CD14-positive monocyte (primary cell): ENCODE measurements around the gene NFXL1. TPM values are rescaled to one million over a fixed set of nuclear protein-coding genes. Genes with fewer than 3 reads are reported as not detected.

ENCODE experiments used
- DNase-seq, 3 donors: peaks; one replicate each; pipeline ENCODE4 v3.0.0-alpha.2; 2011 to 2022
- H2AFZ ChIP-seq: 2 replicates; pipeline ENCODE4 v1.6.0; 2012; ENCODE audit warnings: mild to moderate bottlenecking, low read depth, low read length, inconsistent platforms; ENCODE audit not compliant: insufficient read depth, poor library complexity, severe bottlenecking
- H3K27ac ChIP-seq, 2 donors: 1 replicate in 1 of 2; 2 replicates in 1 of 2; pipeline ENCODE4 v1.5.1; 2012 to 2013; ENCODE audit warnings: low read length in 2 of 2, control low read depth in 1 of 2, inconsistent platforms in 1 of 2, low read depth in 1 of 2, mild to moderate bottlenecking in 1 of 2
- H3K27me3 ChIP-seq, 2 donors: one replicate each; pipeline versions ENCODE4 v1.6.0 to v1.6.1; 2011 to 2013; ENCODE audit warnings: low read length in 2 of 2; ENCODE audit not compliant: control insufficient read depth in 2 of 2, insufficient read depth in 2 of 2
- H3K36me3 ChIP-seq, 2 donors: replicated peaks in 1 of 2; 1 replicate in 1 of 2; 2 replicates in 1 of 2; pipeline versions ENCODE4 v1.5.1 to v1.6.1; 2012 to 2013; ENCODE audit warnings: low read length in 2 of 2, control low read depth in 1 of 2, inconsistent platforms in 1 of 2, mild to moderate bottlenecking in 1 of 2; ENCODE audit not compliant: insufficient read depth in 2 of 2, control insufficient read depth in 1 of 2
- H3K4me1 ChIP-seq, 2 donors: 1 replicate in 1 of 2; 2 replicates in 1 of 2; pipeline versions ENCODE4 v1.5.1 to v1.6.1; 2012 to 2013; ENCODE audit warnings: low read length in 2 of 2, control low read depth in 1 of 2, inconsistent platforms in 1 of 2, mild to moderate bottlenecking in 1 of 2, moderate library complexity in 1 of 2; ENCODE audit not compliant: insufficient read depth in 2 of 2, control insufficient read depth in 1 of 2
- H3K4me2 ChIP-seq: replicated peaks from 2 replicates; pipeline ENCODE3; 2012; ENCODE audit warnings: low read length, moderate library complexity, mild to moderate bottlenecking; ENCODE audit not compliant: poor library complexity, severe bottlenecking; ENCODE audit errors: extremely low read depth
- H3K4me3 ChIP-seq, 3 experiments: fragments of 200-600 bp in 1 of 3; sonication (generic) in 1 of 3; replicated peaks in 1 of 3; 1 replicate in 2 of 3; 2 replicates in 1 of 3; pipeline ENCODE4 v1.5.1; 2011 to 2013; ENCODE audit warnings: low read length in 3 of 3, mild to moderate bottlenecking in 3 of 3, control low read depth in 2 of 3, low read depth in 2 of 3, inconsistent platforms in 1 of 3, moderate library complexity in 1 of 3
- H3K79me2 ChIP-seq: 2 replicates; pipeline ENCODE4 v1.6.0; 2012; ENCODE audit warnings: mild to moderate bottlenecking, control low read depth, inconsistent platforms, low read length, moderate library complexity; ENCODE audit not compliant: insufficient read depth
- H3K9ac ChIP-seq: 2 replicates; pipeline ENCODE4 v1.6.0; 2017; ENCODE audit warnings: low read length, mild to moderate bottlenecking; ENCODE audit not compliant: insufficient read depth, poor library complexity, severe bottlenecking
- H3K9me3 ChIP-seq, 2 donors: replicated peaks in 1 of 2; 1 replicate in 1 of 2; 2 replicates in 1 of 2; pipeline versions ENCODE4 v1.5.1 to v1.6.1; 2012 to 2013; ENCODE audit warnings: low read length in 2 of 2, control low read depth in 1 of 2; ENCODE audit not compliant: control insufficient read depth in 1 of 2, insufficient read depth in 1 of 2
- H4K20me1 ChIP-seq: 2 replicates; pipeline ENCODE4 v1.6.0; 2012; ENCODE audit warnings: mild to moderate bottlenecking, low read length, control low read depth, moderate library complexity; ENCODE audit not compliant: insufficient read depth
- H3K27ac Mint-ChIP-seq, 7 donors: one replicate each; pipeline ENCODE4 v1.8.0; 2020; ENCODE audit warnings: mild to moderate bottlenecking in 7 of 7, mixed read lengths in 7 of 7, moderate library complexity in 6 of 7, inconsistent platforms in 2 of 7
- H3K27me3 Mint-ChIP-seq, 3 donors: one replicate each; pipeline ENCODE4 v1.8.0; 2021 to 2022; ENCODE audit warnings: low read depth in 3 of 3, mild to moderate bottlenecking in 3 of 3, mixed read lengths in 3 of 3, moderate library complexity in 3 of 3, inconsistent platforms in 1 of 3
- H3K36me3 Mint-ChIP-seq, 2 donors: one replicate each; pipeline ENCODE4 v1.8.0; 2020; ENCODE audit warnings: mixed read lengths in 2 of 2, inconsistent platforms in 1 of 2, mild to moderate bottlenecking in 1 of 2
- H3K4me1 Mint-ChIP-seq: one replicate; pipeline ENCODE4 v1.8.0; 2020; ENCODE audit warnings: mild to moderate bottlenecking, mixed read lengths
- H3K4me3 Mint-ChIP-seq, 2 donors: one replicate each; pipeline ENCODE4 v1.8.0; 2020; ENCODE audit warnings: mild to moderate bottlenecking in 2 of 2, mixed read lengths in 2 of 2, moderate library complexity in 1 of 2
- H3K9me3 Mint-ChIP-seq, 7 donors: one replicate each; pipeline ENCODE4 v1.8.0; 2020 to 2022; ENCODE audit warnings: mixed read lengths in 7 of 7, mild to moderate bottlenecking in 6 of 7, moderate library complexity in 6 of 7, inconsistent platforms in 2 of 7
- CTCF ChIP-seq: fragments of 200-600 bp; IDR thresholded peaks from one replicate; pipeline ENCODE4 v1.8.0; 2022; ENCODE audit warnings: antibody characterized with exemption, mild to moderate bottlenecking
- WGBS: methylation state at CpG from one replicate; pipeline ENCODE4 v1.1.5; 2013; ENCODE audit warnings: missing lambda C conversion rate; ENCODE audit not compliant: insufficient coverage; 5-methylcytosine and 5-hydroxymethylcytosine counted together
- intact Hi-C, 2 donors: fragments of 100-400 bp; cut with micrococcal nuclease; formaldehyde crosslinking; loops; one replicate each; pipeline versions ENCODE4 v1.15.0 to v1.15.1; 2023
- polyA plus RNA-seq, 3 donors: library from polyadenylated mRNA; depleted of rRNA in 1 of 3; unstranded in 2 of 3; stranded (reverse) in 1 of 3; fragments of 300-500 nt in 2 of 3; fragments of >200 nt in 1 of 3; fragmentation: Illumina TruSeq in 2 of 3; gene quantifications; 1 replicate in 2 of 3; 2 replicates in 1 of 3; pipeline ENCODE4 v1.2.3, GENCODE V29; 2012 to 2021

NFXL1 gene
- polyA plus RNA-seq, 3 donors, result 3.6 to 26.2 (median 10.6) TPM

GRCh38 chr4:47837908-47838294 is 76.5 kb downstream of the NFXL1 start, which contains the start of gene CORIN:
TSS of gene CORIN (minus strand) at chr4:47838067. CDS start at chr4:47837949, 118 bp downstream.
- Histone ChIP-seq H3K36me3 (peaks cover 0 to 20% of the 10 kb centered on the region in 2 donors), H3K4me2 (peak within 1 kb of the TSS; percentile 89), H3K9ac (peak within 1 kb of the TSS; percentile 56), H3K27ac (no peak within 1 kb of the TSS), H3K4me3 (peak within 1 kb of the TSS; percentile 6 to 73 (median 40)), H3K9me3 (no peaks in the 10 kb centered on the region), H4K20me1 (peaks cover 3% of the 10 kb centered on the region), H3K4me1 (peaks cover 27 to 31% of the 10 kb centered on the region in 2 donors), H2AFZ (peak within 1 kb of the TSS; percentile 73), H3K79me2 (no peaks in the 10 kb centered on the region), H3K27me3 (peaks cover 19 to 36% of the 10 kb centered on the region in 2 donors)
- Mint-ChIP-seq H3K27ac (peak within 1 kb of the TSS in 1 of 7 donors; percentile 13), H3K4me1 (peaks cover 30% of the 10 kb centered on the region), H3K27me3 (peaks cover 32 to 34% (median 32%) of the 10 kb centered on the region in 3 donors), H3K4me3 (peak within 1 kb of the TSS; percentile 80 to 92), H3K36me3 (peaks cover 15 to 26% of the 10 kb centered on the region in 2 donors), H3K9me3 (peaks cover 0 to 9% (median 3%) of the 10 kb centered on the region in 7 donors)
- 8% methylated on average over 14 of the region's 16 CpGs for WGBS
- intact Hi-C loops, result no loop called here
- DNase-seq, result no peak
- TF ChIP-seq CTCF, result no peak

- Histone ChIP-seq H4K20me1 (peaks cover 3% of the 10 kb centered on the region), H3K4me3 (peak overlapping the region; percentile 6 to 73 (median 40)), H3K27me3 (peaks cover 19 to 36% of the 10 kb centered on the region in 2 donors), H3K79me2 (no peaks in the 10 kb centered on the region), H3K9me3 (no peaks in the 10 kb centered on the region), H3K4me2 (peak overlapping the region; percentile 89), H3K27ac (no peak overlapping the region), H2AFZ (peak overlapping the region; percentile 73), H3K4me1 (peaks cover 27 to 31% of the 10 kb centered on the region in 2 donors), H3K36me3 (peaks cover 0 to 14% of the 10 kb centered on the region in 2 donors), H3K9ac (peak overlapping the region; percentile 56)
- peak overlapping the region; percentile 80 to 92 for H3K4me3 Mint-ChIP-seq
- peak in 1 of 3 donors; percentile 11 for DNase-seq
- no peak for TF ChIP-seq CTCF
- H3K27me3 Mint-ChIP-seq, result peaks cover 32 to 34% (median 34%) of the 10 kb centered on the region in 3 donors
- under 1% methylated on average over 58 of the region's 58 CpGs for WGBS
- H3K4me1 Mint-ChIP-seq, result peaks cover 30% of the 10 kb centered on the region
- H3K27ac Mint-ChIP-seq, result peak overlapping the region in 1 of 7 donors; percentile 13
- peaks cover 0 to 15% (median 3%) of the 10 kb centered on the region in 7 donors for H3K9me3 Mint-ChIP-seq
- intact Hi-C loops, result no loop called here
- H3K36me3 Mint-ChIP-seq, result peaks cover 9 to 20% of the 10 kb centered on the region in 2 donors
Measured at GRCh38 chr4:47837094-47837907, 77.1 kb downstream of the NFXL1 start.
